HG02884 (cell line): ENCODE data around the gene SEZ6.

Experiments used
- ATAC-seq: cut with Tn5 transposase; IDR thresholded peaks from one replicate; pipeline ENCODE4 v1.9.1; 2021; ENCODE audit warnings: mild to moderate bottlenecking, moderate library complexity; ENCODE audit not compliant: unreplicated experiment

SEZ6 gene

GRCh38 chr17:28977659-28978355 lies 28.0 kb downstream of the SEZ6 start:
- no peak for ATAC-seq

- no peak for ATAC-seq
Observed at GRCh38 chr17:28975646-28976045, 30.2 kb downstream of the SEZ6 start.

GRCh38 chr17:28975031-28975430 lies 30.8 kb downstream of the SEZ6 start:
- ATAC-seq, result no peak

- ATAC-seq, result no peak
Observed at GRCh38 chr17:28974451-28974850, 31.4 kb downstream of the SEZ6 start.

- no peak for ATAC-seq
Observed at GRCh38 chr17:28973425-28973824, 32.4 kb downstream of the SEZ6 start.

- no peak for ATAC-seq
Observed at GRCh38 chr17:28972437-28972836, 33.4 kb downstream of the SEZ6 start.

GRCh38 chr17:28970879-28971278 lies 35.0 kb downstream of the SEZ6 start:
- ATAC-seq, result no peak

GRCh38 chr17:28969706-28970393 lies 36.0 kb downstream of the SEZ6 start:
- no peak for ATAC-seq

GRCh38 chr17:28968914-28969295 lies 36.9 kb downstream of the SEZ6 start:
- no peak for ATAC-seq

- no peak for ATAC-seq
Observed at GRCh38 chr17:28968231-28968913, 37.5 kb downstream of the SEZ6 start.

GRCh38 chr17:28967221-28968135 lies 38.4 kb downstream of the SEZ6 start:
- ATAC-seq, result no peak

- no peak for ATAC-seq
Observed at GRCh38 chr17:28963841-28964240, 42.0 kb downstream of the SEZ6 start.

GRCh38 chr17:28963055-28963611 lies 42.7 kb downstream of the SEZ6 start:
- ATAC-seq, result no peak

- no peak for ATAC-seq
Observed at GRCh38 chr17:28961391-28961790, 44.4 kb downstream of the SEZ6 start.

GRCh38 chr17:28960256-28961061 lies 45.4 kb downstream of the SEZ6 start:
- ATAC-seq, result no peak

GRCh38 chr17:28959471-28959871 lies 46.4 kb downstream of the SEZ6 start:
- ATAC-seq, result no peak

GRCh38 chr17:28958820-28959455 lies 46.9 kb downstream of the SEZ6 start:
- ATAC-seq, result no peak

GRCh38 chr17:28957992-28958355 lies 47.9 kb downstream of the SEZ6 start:
- no peak for ATAC-seq

GRCh38 chr17:28957277-28957991 lies 48.4 kb downstream of the SEZ6 start:
- ATAC-seq, result no peak
